ENCODE measurements around the gene LDB3. TPM values are rescaled to one million over a fixed set of nuclear protein-coding genes. Genes with fewer than 3 reads are reported as not detected.

The LDB3 gene, protein sequence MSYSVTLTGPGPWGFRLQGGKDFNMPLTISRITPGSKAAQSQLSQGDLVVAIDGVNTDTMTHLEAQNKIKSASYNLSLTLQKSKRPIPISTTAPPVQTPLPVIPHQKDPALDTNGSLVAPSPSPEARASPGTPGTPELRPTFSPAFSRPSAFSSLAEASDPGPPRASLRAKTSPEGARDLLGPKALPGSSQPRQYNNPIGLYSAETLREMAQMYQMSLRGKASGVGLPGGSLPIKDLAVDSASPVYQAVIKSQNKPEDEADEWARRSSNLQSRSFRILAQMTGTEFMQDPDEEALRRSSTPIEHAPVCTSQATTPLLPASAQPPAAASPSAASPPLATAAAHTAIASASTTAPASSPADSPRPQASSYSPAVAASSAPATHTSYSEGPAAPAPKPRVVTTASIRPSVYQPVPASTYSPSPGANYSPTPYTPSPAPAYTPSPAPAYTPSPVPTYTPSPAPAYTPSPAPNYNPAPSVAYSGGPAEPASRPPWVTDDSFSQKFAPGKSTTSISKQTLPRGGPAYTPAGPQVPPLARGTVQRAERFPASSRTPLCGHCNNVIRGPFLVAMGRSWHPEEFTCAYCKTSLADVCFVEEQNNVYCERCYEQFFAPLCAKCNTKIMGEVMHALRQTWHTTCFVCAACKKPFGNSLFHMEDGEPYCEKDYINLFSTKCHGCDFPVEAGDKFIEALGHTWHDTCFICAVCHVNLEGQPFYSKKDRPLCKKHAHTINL
- 0.08 and 0.13 TPM in 2 replicates for polyA plus RNA-seq (2011; rRNA removed)
- polyA plus RNA-seq (2012; cell fraction: cytosol; rRNA removed) = 0.01 and 0.16 TPM in 2 replicates
- polyA plus RNA-seq (2012; cell fraction: nucleus; rRNA removed) = 0.10 and 0.16 TPM in 2 replicates
- 0.08 to 0.15 TPM (median 0.13 TPM) in 3 replicates for polyA plus RNA-seq (2017; fragmentation: RNase III; extraction: RNeasy Plus Mini Kit Qiagen cat#74134 plus additional on column Dnase treatment)
- 0.15 TPM in 1 of 2 replicates, not detected in the other for polyA minus RNA-seq (2011; rRNA and poly(A)+ RNA removed)

DNA sequence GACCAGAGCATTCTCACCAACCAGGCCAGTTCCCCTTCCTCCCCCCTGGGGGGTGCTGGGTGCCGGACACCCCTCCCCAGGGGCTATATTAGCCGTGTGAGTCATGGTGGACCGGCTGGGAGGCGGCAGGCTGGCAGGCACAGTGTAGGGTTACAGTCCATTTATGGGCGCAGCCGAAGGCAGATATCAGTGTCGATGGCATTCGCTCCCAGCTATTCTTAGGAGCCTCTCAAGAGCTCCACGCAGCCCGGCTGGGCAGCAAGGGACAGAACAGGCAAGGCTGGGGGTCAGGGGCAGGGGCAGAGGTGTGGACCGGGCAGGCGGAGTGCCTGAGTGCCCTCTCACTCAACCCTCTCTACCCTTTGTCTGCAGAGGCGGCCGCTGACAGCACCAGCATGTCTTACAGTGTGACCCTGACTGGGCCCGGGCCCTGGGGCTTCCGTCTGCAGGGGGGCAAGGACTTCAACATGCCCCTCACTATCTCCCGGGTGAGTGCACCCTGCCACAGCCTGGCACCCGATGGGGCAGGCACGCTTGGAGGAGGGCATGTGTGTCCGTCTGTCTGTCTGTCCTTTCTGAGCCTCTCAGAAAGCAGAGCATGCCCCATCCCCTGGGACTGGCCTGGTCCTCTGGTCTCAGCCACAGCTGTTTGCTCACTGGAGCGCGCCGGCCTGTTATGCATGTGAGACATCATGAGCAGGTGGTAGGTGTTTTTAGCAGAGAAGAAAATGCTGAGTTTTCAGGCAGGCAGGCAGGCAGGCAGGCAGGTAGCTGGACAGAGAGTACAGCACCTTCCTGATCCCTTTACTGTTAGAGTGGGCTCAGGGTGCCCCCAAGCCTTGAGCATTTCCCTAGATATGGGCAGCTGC, at the start of gene LDB3:
Gene LDB3 (plus strand): TSS at position 215 of the 869 bp plus-strand sequence. CDS start 181 bp downstream, at position 396.
- peak within 1 kb of the TSS in 1 of 2 experiments; percentile 49; a peak in 1 of 6 replicates for H3K27ac ChIP-seq
- no peak within 1 kb of the TSS; the same call in 2 of the 3 replicates for H3K4me2 ChIP-seq
- ATAC-seq (peak in 1 of 2 experiments; percentile 44; a peak in 3 of 6 replicates), DNase-seq (ENCODE audit: low read depth in 1 of 2, low spot score in 1 of 2) (no peak), FAIRE-seq (no peak)
- POLR2A ChIA-PET = no interaction called here
- H3K4me1 ChIP-seq = 0 out of 3 replicates have a peak, but pooled peaks cover 3% of the 10 kb centered on the region
- H3K9me3 ChIP-seq = no peaks in the 10 kb centered on the region
- H3K4me3 ChIP-seq = no peak within 1 kb of the TSS
- 62% methylated on average over 15 of the region's 23 CpGs for WGBS (ENCODE audit: missing lambda C conversion rate)
- CTCF ChIA-PET = interaction anchor here (0.8 to 1.8 kb wide), 6 partner anchors 18 to 269 kb away, joined by 3 to 6 read pairs (median 4); no protein-coding TSS in a partner anchor
- no peak for TF ChIP-seq NFE2L2 (conservative IDR thresholded peaks at IDR 0.05; ENCODE audit: low read length)
- TF ChIP-seq EHF (CRISPR knock-in tag; IDR thresholded peaks at IDR 0.05) = no peak
- TF ChIP-seq CBX8 (IDR thresholded peaks at IDR 0.05) = no peak
- no peak for TF ChIP-seq RAD21 (conservative IDR thresholded peaks at IDR 0.05 in 1 of 2, IDR thresholded peaks at IDR 0.05 in 1 of 2)
- no peak for TF ChIP-seq HDAC2 (IDR thresholded peaks at IDR 0.05)
- no peak for TF ChIP-seq FOSB (CRISPR knock-in tag; IDR thresholded peaks at IDR 0.05)
- TF ChIP-seq SREBF2 (IDR thresholded peaks at IDR 0.05) = no peak
- no peak for TF ChIP-seq KDM5A (IDR thresholded peaks at IDR 0.05)
- TF ChIP-seq NR3C1 (IDR thresholded peaks at IDR 0.05) = no peak
- TF ChIP-seq KDM1A (IDR thresholded peaks at IDR 0.05; ENCODE audit: low read depth) = no peak
- TF ChIP-seq PHF8 (IDR thresholded peaks at IDR 0.05; ENCODE audit: borderline replicate concordance, low read depth) = no peak
- TF ChIP-seq ESRRA (IDR thresholded peaks at IDR 0.05; ENCODE audit: borderline replicate concordance, low read length) = no peak
- no peak for TF ChIP-seq RCOR1 (IDR thresholded peaks at IDR 0.05; ENCODE audit: low read depth, low read length)
- no peak for TF ChIP-seq JUN (IDR thresholded peaks at IDR 0.05)
- no peak for TF ChIP-seq MYC (IDR thresholded peaks at IDR 0.05; ENCODE audit: borderline replicate concordance, low read length)
- TF ChIP-seq, protein P1, sequence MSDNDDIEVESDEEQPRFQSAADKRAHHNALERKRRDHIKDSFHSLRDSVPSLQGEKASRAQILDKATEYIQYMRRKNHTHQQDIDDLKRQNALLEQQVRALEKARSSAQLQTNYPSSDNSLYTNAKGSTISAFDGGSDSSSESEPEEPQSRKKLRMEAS (IDR thresholded peaks at IDR 0.05) = no peak
- TF ChIP-seq, protein P2, sequence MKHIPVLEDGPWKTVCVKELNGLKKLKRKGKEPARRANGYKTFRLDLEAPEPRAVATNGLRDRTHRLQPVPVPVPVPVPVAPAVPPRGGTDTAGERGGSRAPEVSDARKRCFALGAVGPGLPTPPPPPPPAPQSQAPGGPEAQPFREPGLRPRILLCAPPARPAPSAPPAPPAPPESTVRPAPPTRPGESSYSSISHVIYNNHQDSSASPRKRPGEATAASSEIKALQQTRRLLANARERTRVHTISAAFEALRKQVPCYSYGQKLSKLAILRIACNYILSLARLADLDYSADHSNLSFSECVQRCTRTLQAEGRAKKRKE (CRISPR knock-in tag; IDR thresholded peaks at IDR 0.05; ENCODE audit: low read depth) = no peak
- no peak for TF ChIP-seq TP53 (CRISPR knock-in tag; IDR thresholded peaks at IDR 0.05)
- TF ChIP-seq, protein P3, sequence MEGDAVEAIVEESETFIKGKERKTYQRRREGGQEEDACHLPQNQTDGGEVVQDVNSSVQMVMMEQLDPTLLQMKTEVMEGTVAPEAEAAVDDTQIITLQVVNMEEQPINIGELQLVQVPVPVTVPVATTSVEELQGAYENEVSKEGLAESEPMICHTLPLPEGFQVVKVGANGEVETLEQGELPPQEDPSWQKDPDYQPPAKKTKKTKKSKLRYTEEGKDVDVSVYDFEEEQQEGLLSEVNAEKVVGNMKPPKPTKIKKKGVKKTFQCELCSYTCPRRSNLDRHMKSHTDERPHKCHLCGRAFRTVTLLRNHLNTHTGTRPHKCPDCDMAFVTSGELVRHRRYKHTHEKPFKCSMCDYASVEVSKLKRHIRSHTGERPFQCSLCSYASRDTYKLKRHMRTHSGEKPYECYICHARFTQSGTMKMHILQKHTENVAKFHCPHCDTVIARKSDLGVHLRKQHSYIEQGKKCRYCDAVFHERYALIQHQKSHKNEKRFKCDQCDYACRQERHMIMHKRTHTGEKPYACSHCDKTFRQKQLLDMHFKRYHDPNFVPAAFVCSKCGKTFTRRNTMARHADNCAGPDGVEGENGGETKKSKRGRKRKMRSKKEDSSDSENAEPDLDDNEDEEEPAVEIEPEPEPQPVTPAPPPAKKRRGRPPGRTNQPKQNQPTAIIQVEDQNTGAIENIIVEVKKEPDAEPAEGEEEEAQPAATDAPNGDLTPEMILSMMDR (IDR thresholded peaks at IDR 0.05) = no peak
- no peak for TF ChIP-seq E2F6 (IDR thresholded peaks at IDR 0.05; ENCODE audit: borderline replicate concordance, low read depth)

All from A549 (cell line).